K562 (cell line): Measurements from ENCODE around the gene ITPKB. TPM values are rescaled to one million over a fixed set of nuclear protein-coding genes. Genes with fewer than 3 reads are reported as not detected.
A peak's percentile ranks its signal among the peaks of the same experiment; 100 is the strongest.

ENCODE experiments used
- ATAC-seq: fragments of 200-7000 bp; cut with Tn5 transposase; 3 replicates; pipeline ENCODE4 v1.9.1; 2020; ENCODE audit warnings: moderate library complexity
- BruUV-seq: library from RNA; stranded (reverse); fragments of 400-500 nt; replicated peaks from 2 replicates; lab custom pipeline; 2021; lab: Mats Ljungman, UMichigan
- CTCF ChIA-PET: fragments of 300-600 bp; formaldehyde crosslinking; extraction: SDS; loops from one replicate; lab custom pipeline; 2021; ENCODE audit warnings: low intra/inter-chr PET ratio; lab: Yijun Ruan, JAX
- POLR2A ChIA-PET: fragments of 300-600, 350-650 bp; sonication (Branson Sonifier 250); formaldehyde crosslinking; extraction: SDS; loops from one replicate; lab custom pipeline; 2021; ENCODE audit warnings: antibody characterized with exemption, inconsistent platforms; lab: Yijun Ruan, JAX
- DNase-seq, 4 experiments: peaks; one replicate each; pipeline versions ENCODE4 v3.0.0 to v3.0.0-alpha.2; 2011 to 2018; ENCODE audit warnings: low spot score in 3 of 4, mixed read lengths in 3 of 4; ENCODE audit errors: extremely low read depth in 1 of 4
- FAIRE-seq: peaks from 2 replicates; lab custom pipeline; 2011; peaks lifted over from hg19 to GRCh38; lab: Jason Lieb, UNC
- H2AFZ ChIP-seq: 2 replicates; pipeline ENCODE4 v1.6.0; 2011; ENCODE audit warnings: low read depth, low read length, control low read depth, inconsistent platforms
- H3K27ac ChIP-seq: fragments of 200-600 bp; 3 replicates; pipeline ENCODE4 v1.8.0; 2011; ENCODE audit warnings: low read depth, mild to moderate bottlenecking, control low read depth, inconsistent platforms, low read length, moderate library complexity, mixed read lengths; ENCODE audit errors: extremely low read depth
- H3K27me3 ChIP-seq, 2 experiments: fragments of 300-600 bp in 1 of 2; 2 replicates in 1 of 2; 3 replicates in 1 of 2; pipeline versions ENCODE4 v1.6.0 to v1.8.0; 2011; ENCODE audit warnings: inconsistent platforms in 2 of 2, low read length in 2 of 2, mild to moderate bottlenecking in 1 of 2, mixed read lengths in 1 of 2, moderate library complexity in 1 of 2; ENCODE audit not compliant: control insufficient read depth in 2 of 2, insufficient read depth in 2 of 2
- H3K36me3 ChIP-seq: fragments of 300-600 bp; 3 replicates; pipeline ENCODE4 v1.8.0; 2011; ENCODE audit warnings: mild to moderate bottlenecking, low read length, inconsistent platforms; ENCODE audit not compliant: control insufficient read depth, insufficient read depth
- H3K4me1 ChIP-seq, 2 experiments: fragments of 200-600 bp in 1 of 2; replicated peaks in 1 of 2; 2 replicates in 1 of 2; 3 replicates in 1 of 2; pipeline versions ENCODE4 v1.5.1 to v1.8.0; 2011; ENCODE audit warnings: inconsistent platforms in 2 of 2, low read length in 2 of 2, mild to moderate bottlenecking in 1 of 2, mixed read lengths in 1 of 2, moderate library complexity in 1 of 2; ENCODE audit not compliant: control insufficient read depth in 2 of 2, insufficient read depth in 2 of 2
- H3K4me2 ChIP-seq: 2 replicates; pipeline ENCODE4 v1.6.1; 2011; ENCODE audit warnings: low read length, control low read depth, inconsistent platforms, mixed read lengths; ENCODE audit not compliant: insufficient read depth
- H3K4me3 ChIP-seq: fragments of 200-600 bp; sonication (generic), shearing (Covaris generic); 2 replicates; pipeline ENCODE4 v1.5.1; 2016; ENCODE audit warnings: control low read depth, inconsistent platforms
- H3K79me2 ChIP-seq: fragments of 200-600 bp; 3 replicates; pipeline ENCODE4 v1.8.0; 2011; ENCODE audit warnings: low read length, inconsistent platforms; ENCODE audit not compliant: control insufficient read depth, insufficient read depth
- H3K9ac ChIP-seq, 2 experiments: 2 replicates each; pipeline versions ENCODE4 v1.6.0 to v1.6.1; 2011; ENCODE audit warnings: low read depth in 2 of 2, low read length in 2 of 2, control low read depth in 1 of 2, inconsistent platforms in 1 of 2, mild to moderate bottlenecking in 1 of 2, mixed read lengths in 1 of 2; ENCODE audit not compliant: insufficient read depth in 1 of 2
- H3K9me1 ChIP-seq: one replicate; pipeline ENCODE4 v1.6.0; 2011; ENCODE audit warnings: inconsistent platforms, mild to moderate bottlenecking, low read length, moderate library complexity; ENCODE audit not compliant: control insufficient read depth, insufficient read depth
- H3K9me3 ChIP-seq: replicated peaks from 2 replicates; pipeline ENCODE4 v1.5.1; 2011; ENCODE audit warnings: low read depth, low read length, inconsistent platforms; ENCODE audit not compliant: control insufficient read depth, insufficient read depth
- H4K20me1 ChIP-seq: replicated peaks from 2 replicates; pipeline ENCODE4 v1.6.1; 2011; ENCODE audit warnings: low read length, inconsistent platforms, mixed read lengths; ENCODE audit not compliant: control insufficient read depth, insufficient read depth
- ATF1 ChIP-seq, 2 experiments: fragments of 450-650 bp in 1 of 2; IDR thresholded peaks; 2 replicates each; pipeline ENCODE4 v1.6.1; 2016; ENCODE audit warnings: missing compliant biosample characterization in 1 of 2, missing genetic modification characterization in 1 of 2
- BCOR ChIP-seq: fragments of 450-650 bp; IDR thresholded peaks from 2 replicates; pipeline ENCODE4 v1.6.1; 2016
- HDAC2 ChIP-seq: fragments of 450-650 bp; IDR thresholded peaks from 2 replicates; pipeline ENCODE4 v1.6.1; 2016; ENCODE audit warnings: mild to moderate bottlenecking
- KDM1A ChIP-seq, 2 experiments: fragments of 450-650 bp; IDR thresholded peaks; 2 replicates each; pipeline ENCODE4 v1.6.1; 2016; ENCODE audit warnings: mild to moderate bottlenecking in 2 of 2
- KDM5B ChIP-seq: fragments of 200-600 bp; sonication (generic); IDR thresholded peaks from 2 replicates; pipeline ENCODE4 v1.6.1; 2012; ENCODE audit warnings: low read depth, mild to moderate bottlenecking, moderate library complexity, low read length, control low read depth, inconsistent platforms; ENCODE audit not compliant: insufficient replicate concordance
- PCBP2 ChIP-seq: fragments of 200-400 bp; formaldehyde crosslinking; IDR thresholded peaks from 2 replicates; pipeline ENCODE4 v1.6.1; 2018; ENCODE audit warnings: low read length, low read depth, mild to moderate bottlenecking, moderate library complexity; ENCODE audit not compliant: poor library complexity, severe bottlenecking
- RBM25 ChIP-seq: fragments of 200-400 bp; formaldehyde crosslinking; IDR thresholded peaks from 2 replicates; pipeline ENCODE4 v1.6.1; 2018; ENCODE audit warnings: low read length, low read depth, moderate library complexity; ENCODE audit not compliant: severe bottlenecking
- ZKSCAN8 ChIP-seq: fragments of 200-800 bp; sonication (Bioruptor generic); IDR thresholded peaks from 2 replicates; pipeline ENCODE4 v1.6.1; 2016; ENCODE audit warnings: missing genetic modification characterization, missing compliant biosample characterization
- ZNF354B ChIP-seq: fragments of 250-450 bp; sonication (Bioruptor Pico); IDR thresholded peaks from 2 replicates; pipeline ENCODE4 v1.4.0; 2020
- ZNF764 ChIP-seq: fragments of 250-450 bp; sonication (Bioruptor Pico); IDR thresholded peaks from 2 replicates; pipeline ENCODE4 v1.4.0; 2020; ENCODE audit warnings: low read depth, mild to moderate bottlenecking, moderate library complexity
- WGBS: fragments of 100-300 bp; shearing (Covaris generic); methylation state at CpG from one replicate; pipeline ENCODE4 v1.1.6; 2016; ENCODE audit warnings: low coverage, mixed read lengths; ENCODE audit not compliant: insufficient coverage; ENCODE audit errors: missing lambda C conversion rate; 5-methylcytosine and 5-hydroxymethylcytosine counted together
- in situ Hi-C: fragments of 300-500 bp; cut with MboI; formaldehyde crosslinking; loops from 4 replicates; pipeline ENCODE4 v1.15.0; 2018; ENCODE audit warnings: inconsistent platforms, mixed read lengths
- intact Hi-C: fragments of 100-400 bp; cut with micrococcal nuclease; formaldehyde crosslinking; loops from 2 replicates; pipeline ENCODE4 v1.14.2; 2022
- polyA plus RNA-seq, 8 experiments: library from polyadenylated mRNA; depleted of rRNA in 4 of 8; stranded (reverse) in 5 of 8; unstranded in 3 of 8; fragments of >200 nt; fragmentation: Nextera tagmentation in 2 of 8; fragmentation: Illumina TruSeq in 1 of 8; extraction: Ambion mirVana in 2 of 8; extraction: Trizol in 1 of 8; gene quantifications; 2 replicates each; pipeline versions ENCODE4 v1.2.1 to v1.2.3, GENCODE V29; 2011 to 2014; ENCODE audit warnings: inconsistent platforms in 1 of 8, missing spikeins in 1 of 8
- total RNA-seq, 7 experiments: library from RNA; depleted of rRNA in 6 of 7; stranded (reverse); fragments of >200 nt in 6 of 7; fragmentation: Illumina TruSeq in 2 of 7; extraction: Trizol in 2 of 7; gene quantifications; 2 replicates each; pipeline versions ENCODE4 v1.2.1 to v1.2.3, GENCODE V29; 2011 to 2021; ENCODE audit warnings: low replicate concordance in 1 of 7
- TF ChIP-seq, protein P1 (sequence below): fragments of 200-400 bp; formaldehyde crosslinking; IDR thresholded peaks from 2 replicates; pipeline ENCODE4 v1.6.1; 2017; ENCODE audit warnings: mild to moderate bottlenecking, low read depth, low read length, moderate library complexity

The ITPKB gene
- total and polyA plus RNA-seq, 9 of the 15 experiments (the other 6 are each of a cell fraction or from before 2014, with no cell fraction given) = 0.01 to 0.22 TPM; not detected in 7

GRCh38 chr1:226661271-226661670 is 77.8 kb downstream of the ITPKB start:
- WGBS = 0% methylated on average over 2 of the region's 2 CpGs
- Histone ChIP-seq H3K4me1 (no peaks in the 10 kb centered on the region; a peak in 2 of 5 replicates), H3K9me3 (no peaks in the 10 kb centered on the region), H3K36me3 (no peaks in the 10 kb centered on the region), H3K27me3 (peaks cover 70 to 93% of the 10 kb centered on the region in 2 experiments), H3K27ac (no peak overlapping the region), H2AFZ (no peak overlapping the region), H3K4me2 (no peak overlapping the region), H3K9ac (no peak overlapping the region), H4K20me1 (peaks cover 11% of the 10 kb centered on the region; the same call in 1 of the 2 replicates), H3K79me2 (no peaks in the 10 kb centered on the region), H3K9me1 (no peaks in the 10 kb centered on the region), H3K4me3 (no peak overlapping the region)
- FAIRE-seq (no peak), DNase-seq (no peak), ATAC-seq (no peak)
- no peak for TF ChIP-seq PCBP2
- TF ChIP-seq ZNF764 (CRISPR knock-in tag) = no peak
- no peak for TF ChIP-seq ATF1 (CRISPR knock-in tag; IDR thresholded peaks at IDR 0.05)
- no peak for TF ChIP-seq ATF1 (tag; IDR thresholded peaks at IDR 0.05)
- TF ChIP-seq KDM1A (IDR thresholded peaks at IDR 0.05) = 0 out of 4 replicates have a peak, but pooled peaks of 1 of the 2 experiments have one; percentile 12
- TF ChIP-seq ZKSCAN8 (CRISPR knock-in tag) = no peak
- TF ChIP-seq BCOR = peak; percentile 55; the same call in 1 of the 2 replicates
- peak; percentile 80 for TF ChIP-seq RBM25
- 0 out of 2 replicates have a peak, but pooled peaks have one; percentile 21 for TF ChIP-seq HDAC2
- TF ChIP-seq, protein P1, sequence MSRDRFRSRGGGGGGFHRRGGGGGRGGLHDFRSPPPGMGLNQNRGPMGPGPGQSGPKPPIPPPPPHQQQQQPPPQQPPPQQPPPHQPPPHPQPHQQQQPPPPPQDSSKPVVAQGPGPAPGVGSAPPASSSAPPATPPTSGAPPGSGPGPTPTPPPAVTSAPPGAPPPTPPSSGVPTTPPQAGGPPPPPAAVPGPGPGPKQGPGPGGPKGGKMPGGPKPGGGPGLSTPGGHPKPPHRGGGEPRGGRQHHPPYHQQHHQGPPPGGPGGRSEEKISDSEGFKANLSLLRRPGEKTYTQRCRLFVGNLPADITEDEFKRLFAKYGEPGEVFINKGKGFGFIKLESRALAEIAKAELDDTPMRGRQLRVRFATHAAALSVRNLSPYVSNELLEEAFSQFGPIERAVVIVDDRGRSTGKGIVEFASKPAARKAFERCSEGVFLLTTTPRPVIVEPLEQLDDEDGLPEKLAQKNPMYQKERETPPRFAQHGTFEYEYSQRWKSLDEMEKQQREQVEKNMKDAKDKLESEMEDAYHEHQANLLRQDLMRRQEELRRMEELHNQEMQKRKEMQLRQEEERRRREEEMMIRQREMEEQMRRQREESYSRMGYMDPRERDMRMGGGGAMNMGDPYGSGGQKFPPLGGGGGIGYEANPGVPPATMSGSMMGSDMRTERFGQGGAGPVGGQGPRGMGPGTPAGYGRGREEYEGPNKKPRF = no peak
- TF ChIP-seq KDM5B = no peak
- no peak for TF ChIP-seq ZNF354B (CRISPR knock-in tag)
- in situ Hi-C loops (no loop called here), intact Hi-C loops (no loop called here)
- ChIA-PET POLR2A (interaction anchor here (1.4 kb wide), 1 partner anchor 7 kb away, joined by 6 read pairs; no protein-coding TSS in a partner anchor), CTCF (no interaction called here)
- no TSS peak for BruUV-seq
